ENCODE measurements around the gene RFPL3.
"Not testable (repeated sequence)": the region's sequence is repeated elsewhere in the genome, so short reads cannot be mapped to it uniquely, and the experiment has no call there.

Gene RFPL3

DNA sequence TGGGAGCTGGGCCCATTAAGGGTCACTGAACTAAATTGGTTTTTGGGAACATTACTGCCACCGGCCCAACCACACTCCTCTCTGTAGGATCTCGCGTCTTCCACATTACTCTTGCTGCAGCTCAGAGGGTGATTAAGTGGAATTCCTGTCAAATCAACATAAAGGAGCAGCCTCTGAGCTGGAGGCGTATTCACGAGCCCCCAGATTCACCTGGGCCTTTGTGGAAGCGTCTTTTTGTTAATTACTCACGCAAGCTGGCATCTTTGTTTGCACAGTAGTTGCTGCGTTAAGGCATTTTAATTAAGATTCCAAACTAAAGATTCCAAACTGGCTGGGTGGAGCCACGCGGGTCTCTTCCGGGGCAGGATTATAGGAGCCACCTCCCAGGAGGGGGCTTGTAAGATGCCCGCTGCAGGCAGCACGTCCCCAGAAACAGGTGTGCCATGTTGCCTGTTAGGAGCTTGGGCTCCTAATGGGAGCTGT is 21.5 kb upstream of the RFPL3 start:
- TF ChIP-seq, protein P1, sequence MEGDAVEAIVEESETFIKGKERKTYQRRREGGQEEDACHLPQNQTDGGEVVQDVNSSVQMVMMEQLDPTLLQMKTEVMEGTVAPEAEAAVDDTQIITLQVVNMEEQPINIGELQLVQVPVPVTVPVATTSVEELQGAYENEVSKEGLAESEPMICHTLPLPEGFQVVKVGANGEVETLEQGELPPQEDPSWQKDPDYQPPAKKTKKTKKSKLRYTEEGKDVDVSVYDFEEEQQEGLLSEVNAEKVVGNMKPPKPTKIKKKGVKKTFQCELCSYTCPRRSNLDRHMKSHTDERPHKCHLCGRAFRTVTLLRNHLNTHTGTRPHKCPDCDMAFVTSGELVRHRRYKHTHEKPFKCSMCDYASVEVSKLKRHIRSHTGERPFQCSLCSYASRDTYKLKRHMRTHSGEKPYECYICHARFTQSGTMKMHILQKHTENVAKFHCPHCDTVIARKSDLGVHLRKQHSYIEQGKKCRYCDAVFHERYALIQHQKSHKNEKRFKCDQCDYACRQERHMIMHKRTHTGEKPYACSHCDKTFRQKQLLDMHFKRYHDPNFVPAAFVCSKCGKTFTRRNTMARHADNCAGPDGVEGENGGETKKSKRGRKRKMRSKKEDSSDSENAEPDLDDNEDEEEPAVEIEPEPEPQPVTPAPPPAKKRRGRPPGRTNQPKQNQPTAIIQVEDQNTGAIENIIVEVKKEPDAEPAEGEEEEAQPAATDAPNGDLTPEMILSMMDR (IDR thresholded peaks at IDR 0.05; ENCODE audit: low read depth, low read length) = no peak
- TF ChIP-seq MYC (IDR thresholded peaks at IDR 0.05; ENCODE audit: low read depth, low read length) = no peak
- TF ChIP-seq, protein P2, sequence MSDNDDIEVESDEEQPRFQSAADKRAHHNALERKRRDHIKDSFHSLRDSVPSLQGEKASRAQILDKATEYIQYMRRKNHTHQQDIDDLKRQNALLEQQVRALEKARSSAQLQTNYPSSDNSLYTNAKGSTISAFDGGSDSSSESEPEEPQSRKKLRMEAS (IDR thresholded peaks at IDR 0.05; ENCODE audit: low read depth, low read length) = no peak
- no peak for TF ChIP-seq POLR2A (IDR thresholded peaks at IDR 0.05; ENCODE audit: extremely low read depth, insufficient read length)
- H3K4me3 ChIP-seq (ENCODE audit: low read depth, low read length) = no peak overlapping the region
- no peak for DNase-seq (ENCODE audit: low read depth)

DNA sequence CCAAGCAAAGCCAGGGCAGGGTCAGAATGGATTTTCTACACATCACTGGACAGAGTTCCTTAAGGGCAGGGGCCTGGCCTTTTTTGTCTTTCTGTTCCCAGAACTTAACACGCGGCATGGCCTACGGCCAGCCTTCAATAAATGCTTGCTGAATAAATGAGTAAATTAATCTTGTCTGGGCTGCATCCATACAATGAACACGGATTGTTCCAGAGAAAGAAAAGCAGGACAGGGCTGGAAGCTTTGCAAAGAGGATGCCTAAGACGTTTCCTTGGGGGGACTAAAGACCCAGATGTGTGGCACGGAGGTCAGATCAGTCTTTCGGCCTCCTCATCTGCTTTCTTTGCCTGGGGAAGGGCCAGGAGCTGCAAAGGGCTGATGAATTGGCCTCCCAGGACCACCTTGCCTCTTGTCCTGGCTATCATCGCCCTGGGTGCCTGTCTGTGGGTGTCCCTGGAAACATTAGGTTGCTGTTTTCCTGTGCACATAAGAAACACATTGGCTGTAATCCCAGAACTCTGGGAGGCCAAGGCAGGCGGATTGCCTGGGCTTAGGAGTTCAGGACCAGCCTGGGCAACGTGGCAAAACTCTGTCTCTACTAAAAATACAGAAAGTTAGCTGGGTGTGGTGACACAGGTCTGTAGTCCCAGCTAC is 20.8 kb upstream of the RFPL3 start:
- DNase-seq (ENCODE audit: low read depth) = no peak
- TF ChIP-seq POLR2A (IDR thresholded peaks at IDR 0.05; ENCODE audit: extremely low read depth, insufficient read length) (no peak), MYC (IDR thresholded peaks at IDR 0.05; ENCODE audit: low read depth, low read length) (no peak)
- TF ChIP-seq, protein P1 (IDR thresholded peaks at IDR 0.05; ENCODE audit: low read depth, low read length) = no peak
- TF ChIP-seq, protein P2 (IDR thresholded peaks at IDR 0.05; ENCODE audit: low read depth, low read length) = no peak
- no peak overlapping the region for H3K4me3 ChIP-seq (ENCODE audit: low read depth, low read length)

DNA sequence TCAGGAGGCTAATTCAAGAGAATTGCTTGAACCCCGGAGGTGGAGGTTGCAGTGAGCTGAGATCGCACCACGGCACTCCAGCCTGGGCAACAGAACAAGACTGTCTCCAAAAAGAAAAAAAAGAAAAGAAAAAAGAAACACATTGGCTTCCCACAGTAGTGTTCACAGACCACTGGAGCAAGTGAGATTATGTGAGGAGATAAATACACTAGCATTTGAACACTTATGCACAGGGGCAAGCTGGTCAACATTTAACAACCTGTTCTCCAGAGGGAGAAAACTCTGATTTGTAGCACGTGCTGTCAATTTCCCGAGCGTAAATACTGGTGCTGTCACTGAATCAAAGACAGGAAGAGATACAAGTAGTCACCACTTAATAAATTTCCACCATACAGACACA is 20.2 kb upstream of the RFPL3 start:
- H3K4me3 ChIP-seq (ENCODE audit: low read depth, low read length); DNase-seq (ENCODE audit: low read depth): not testable (repeated sequence)

DNA sequence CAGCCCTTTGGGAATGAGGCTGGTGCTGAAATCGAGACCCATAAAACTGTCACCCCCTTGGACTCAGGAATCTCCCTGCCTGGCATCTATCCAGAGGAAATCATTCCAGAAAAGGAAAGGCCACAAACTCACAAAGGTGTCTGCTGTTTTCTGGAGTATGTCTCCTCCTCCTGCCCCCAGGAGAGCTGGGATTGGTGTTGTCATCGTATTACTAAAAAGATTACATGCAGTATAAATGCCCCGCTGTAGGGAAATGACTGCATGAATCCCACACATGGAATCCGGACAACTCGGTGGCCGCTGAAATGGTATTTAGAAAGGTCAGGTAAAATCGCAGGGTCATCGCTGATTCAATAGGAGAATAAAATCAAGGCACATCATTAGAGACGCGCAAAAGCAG is 18.9 kb upstream of the RFPL3 start:
- TF ChIP-seq, protein P2 (IDR thresholded peaks at IDR 0.05; ENCODE audit: low read depth, low read length) = no peak
- no peak for DNase-seq (ENCODE audit: low read depth)
- H3K4me3 ChIP-seq (ENCODE audit: low read depth, low read length) = no peak overlapping the region

DNA sequence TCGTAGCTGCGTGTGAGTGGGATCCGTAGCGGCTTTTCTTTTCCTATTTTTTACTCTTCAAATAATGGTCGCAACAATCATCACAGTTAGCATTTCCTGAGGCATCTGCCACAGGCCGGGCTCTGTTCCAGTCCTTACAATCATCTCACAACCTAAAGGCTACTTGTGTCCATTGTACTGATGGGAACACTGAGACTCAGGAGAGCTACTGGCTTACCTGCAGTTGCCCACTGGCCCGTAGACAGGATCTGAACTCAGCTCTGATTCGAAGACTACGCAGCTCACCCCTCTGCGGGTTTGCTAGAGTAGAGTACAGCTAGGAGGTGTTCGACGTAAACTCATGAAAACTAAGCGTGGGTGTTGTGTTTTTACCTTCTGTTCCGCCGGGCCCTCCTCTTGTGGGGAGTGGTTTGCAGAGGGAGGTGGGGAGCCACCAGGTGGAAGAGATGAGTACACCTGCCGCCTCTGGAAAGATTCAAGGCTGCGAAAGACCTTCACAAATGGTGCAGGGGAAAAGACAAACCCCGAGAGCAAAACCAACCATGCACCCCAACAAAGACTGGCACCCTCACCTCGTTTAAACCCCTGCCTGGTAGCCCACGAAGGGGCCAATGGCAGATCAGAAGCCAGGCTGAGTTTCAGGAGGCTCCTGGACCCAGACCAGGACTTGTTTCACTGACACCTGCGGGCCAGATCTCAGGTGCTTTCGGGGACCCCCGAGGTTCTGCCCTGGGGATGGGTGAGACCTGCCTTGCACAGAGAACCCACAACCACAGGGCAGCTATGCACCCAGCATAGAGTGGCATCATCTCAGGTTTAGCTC is 18.3 kb upstream of the RFPL3 start:
- TF ChIP-seq MYC (IDR thresholded peaks at IDR 0.05; ENCODE audit: low read depth, low read length) = no peak
- no peak for TF ChIP-seq POLR2A (IDR thresholded peaks at IDR 0.05; ENCODE audit: extremely low read depth, insufficient read length)
- TF ChIP-seq, protein P1 (IDR thresholded peaks at IDR 0.05; ENCODE audit: low read depth, low read length) = no peak
- TF ChIP-seq, protein P2 (IDR thresholded peaks at IDR 0.05; ENCODE audit: low read depth, low read length) = no peak
- H3K4me3 ChIP-seq (ENCODE audit: low read depth, low read length) = no peak overlapping the region
- DNase-seq (ENCODE audit: low read depth) = no peak

DNA sequence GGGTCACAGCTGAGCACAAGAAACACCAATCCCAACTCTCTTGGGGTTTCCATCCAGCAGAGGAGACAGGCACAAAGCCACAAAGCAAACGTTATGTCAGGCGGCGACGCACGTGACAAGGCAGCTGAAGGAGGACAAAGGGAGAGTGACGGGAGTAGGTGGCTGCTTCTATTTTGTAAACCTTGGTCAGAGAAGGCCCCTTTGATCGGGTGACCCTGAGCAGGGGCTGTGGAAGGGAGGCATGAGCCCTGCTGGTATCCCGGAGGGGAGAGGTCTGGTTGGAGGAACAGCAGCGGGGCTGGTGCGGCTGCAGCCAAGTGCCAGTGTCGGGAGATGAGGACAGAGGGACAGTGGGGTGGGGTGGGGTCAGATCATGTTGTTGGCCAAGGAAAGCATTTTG is 17.3 kb upstream of the RFPL3 start:
- TF ChIP-seq, protein P2 (IDR thresholded peaks at IDR 0.05; ENCODE audit: low read depth, low read length) = no peak
- TF ChIP-seq MYC (IDR thresholded peaks at IDR 0.05; ENCODE audit: low read depth, low read length) = no peak
- TF ChIP-seq, protein P1 (IDR thresholded peaks at IDR 0.05; ENCODE audit: low read depth, low read length) = no peak
- TF ChIP-seq POLR2A (IDR thresholded peaks at IDR 0.05; ENCODE audit: extremely low read depth, insufficient read length) = no peak
- H3K4me3 ChIP-seq (ENCODE audit: low read depth, low read length) = no peak overlapping the region
- no peak for DNase-seq (ENCODE audit: low read depth)
